Neural cell (in vitro differentiated cells): ENCODE measurements around the gene XYLT2.

ENCODE experiments used
- CTCF ChIP-seq: fragments of 450-650 bp; IDR thresholded peaks from 2 replicates; pipeline ENCODE4 v1.5.1; 2014; ENCODE audit warnings: antibody characterized with exemption, mild to moderate bottlenecking, moderate library complexity; ENCODE audit not compliant: poor library complexity, severe bottlenecking
- EP300 ChIP-seq: fragments of 450-650 bp; conservative IDR thresholded peaks from 2 replicates; pipeline ENCODE4 v1.6.1; 2014; ENCODE audit warnings: antibody characterized with exemption, mild to moderate bottlenecking, moderate library complexity; ENCODE audit not compliant: poor library complexity, severe bottlenecking
- EZH2 ChIP-seq: fragments of 200-600, 300-800 bp; shearing (Covaris generic), sonication (generic); IDR thresholded peaks from 2 replicates; pipeline ENCODE4 v1.6.1; 2014; ENCODE audit warnings: antibody characterized with exemption, low read length, borderline replicate concordance, mild to moderate bottlenecking; ENCODE audit not compliant: insufficient read depth, poor library complexity, severe bottlenecking
- MXI1 ChIP-seq: fragments of 450-650 bp; conservative IDR thresholded peaks from 2 replicates; pipeline ENCODE4 v1.6.1; 2014; ENCODE audit warnings: antibody characterized with exemption, mild to moderate bottlenecking; ENCODE audit not compliant: poor library complexity, severe bottlenecking
- POLR2AphosphoS5 ChIP-seq: IDR thresholded peaks from 2 replicates; pipeline ENCODE4 v1.6.1; 2012
- REST ChIP-seq: IDR thresholded peaks from 2 replicates; pipeline ENCODE4 v1.6.1; 2012; ENCODE audit warnings: borderline replicate concordance
- TAF1 ChIP-seq: IDR thresholded peaks from 2 replicates; pipeline ENCODE4 v1.6.1; 2012; ENCODE audit warnings: low read depth

- TF ChIP-seq POLR2AphosphoS5 (no peak), MXI1 (no peak), EZH2 (no peak), TAF1 (no peak), CTCF (no peak), REST (no peak), EP300 (no peak)
These were observed 47.9 kb upstream of the XYLT2 start for GRCh38 chr17:50298018-50298417.
